ENCODE measurements around the gene UBA52.

DNA sequence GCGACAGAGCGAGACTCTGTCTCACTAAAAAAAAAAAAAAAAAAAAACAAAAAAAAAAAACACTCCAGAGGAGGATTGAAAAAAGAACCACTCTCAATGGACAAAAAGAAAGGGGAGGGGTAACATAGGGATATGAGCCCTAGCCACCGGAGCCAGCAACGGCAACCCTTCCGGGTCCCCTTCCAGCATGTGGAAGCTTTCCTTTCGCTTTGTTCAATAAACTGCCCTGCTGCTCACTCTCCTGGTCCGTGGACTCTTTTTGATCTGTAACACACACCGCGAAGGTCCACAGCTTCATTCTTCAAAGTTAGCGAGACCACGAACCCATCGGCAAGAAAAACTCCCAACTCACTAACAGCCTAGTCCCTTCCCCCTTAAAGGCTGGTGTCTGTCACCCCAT lies 15.9 kb downstream of the UBA52 start:
- TF ChIP-seq, protein P1, sequence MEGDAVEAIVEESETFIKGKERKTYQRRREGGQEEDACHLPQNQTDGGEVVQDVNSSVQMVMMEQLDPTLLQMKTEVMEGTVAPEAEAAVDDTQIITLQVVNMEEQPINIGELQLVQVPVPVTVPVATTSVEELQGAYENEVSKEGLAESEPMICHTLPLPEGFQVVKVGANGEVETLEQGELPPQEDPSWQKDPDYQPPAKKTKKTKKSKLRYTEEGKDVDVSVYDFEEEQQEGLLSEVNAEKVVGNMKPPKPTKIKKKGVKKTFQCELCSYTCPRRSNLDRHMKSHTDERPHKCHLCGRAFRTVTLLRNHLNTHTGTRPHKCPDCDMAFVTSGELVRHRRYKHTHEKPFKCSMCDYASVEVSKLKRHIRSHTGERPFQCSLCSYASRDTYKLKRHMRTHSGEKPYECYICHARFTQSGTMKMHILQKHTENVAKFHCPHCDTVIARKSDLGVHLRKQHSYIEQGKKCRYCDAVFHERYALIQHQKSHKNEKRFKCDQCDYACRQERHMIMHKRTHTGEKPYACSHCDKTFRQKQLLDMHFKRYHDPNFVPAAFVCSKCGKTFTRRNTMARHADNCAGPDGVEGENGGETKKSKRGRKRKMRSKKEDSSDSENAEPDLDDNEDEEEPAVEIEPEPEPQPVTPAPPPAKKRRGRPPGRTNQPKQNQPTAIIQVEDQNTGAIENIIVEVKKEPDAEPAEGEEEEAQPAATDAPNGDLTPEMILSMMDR (IDR thresholded peaks at IDR 0.05) = no peak
- TF ChIP-seq EP300 (IDR thresholded peaks at IDR 0.05) = no peak
- TF ChIP-seq POLR2AphosphoS5 (IDR thresholded peaks at IDR 0.05) = no peak
